Fibroblast of pulmonary artery (primary cell): ENCODE data around the gene CAPN15.

Experiments
- DNase-seq: peaks from one replicate; pipeline ENCODE4 v3.0.0-alpha.2; 2010; ENCODE audit warnings: low read depth
- H3K4me3 ChIP-seq: replicated peaks from 2 replicates; pipeline ENCODE4 v1.5.1; 2011; ENCODE audit warnings: low read depth, mild to moderate bottlenecking, control low read depth, low read length, moderate library complexity
- TF ChIP-seq, protein P1 (sequence below): IDR thresholded peaks from 2 replicates; pipeline ENCODE4 v1.5.1; 2011; ENCODE audit warnings: mild to moderate bottlenecking, control low read depth, low read length, inconsistent platforms; ENCODE audit errors: missing control alignments

Gene CAPN15

DNA sequence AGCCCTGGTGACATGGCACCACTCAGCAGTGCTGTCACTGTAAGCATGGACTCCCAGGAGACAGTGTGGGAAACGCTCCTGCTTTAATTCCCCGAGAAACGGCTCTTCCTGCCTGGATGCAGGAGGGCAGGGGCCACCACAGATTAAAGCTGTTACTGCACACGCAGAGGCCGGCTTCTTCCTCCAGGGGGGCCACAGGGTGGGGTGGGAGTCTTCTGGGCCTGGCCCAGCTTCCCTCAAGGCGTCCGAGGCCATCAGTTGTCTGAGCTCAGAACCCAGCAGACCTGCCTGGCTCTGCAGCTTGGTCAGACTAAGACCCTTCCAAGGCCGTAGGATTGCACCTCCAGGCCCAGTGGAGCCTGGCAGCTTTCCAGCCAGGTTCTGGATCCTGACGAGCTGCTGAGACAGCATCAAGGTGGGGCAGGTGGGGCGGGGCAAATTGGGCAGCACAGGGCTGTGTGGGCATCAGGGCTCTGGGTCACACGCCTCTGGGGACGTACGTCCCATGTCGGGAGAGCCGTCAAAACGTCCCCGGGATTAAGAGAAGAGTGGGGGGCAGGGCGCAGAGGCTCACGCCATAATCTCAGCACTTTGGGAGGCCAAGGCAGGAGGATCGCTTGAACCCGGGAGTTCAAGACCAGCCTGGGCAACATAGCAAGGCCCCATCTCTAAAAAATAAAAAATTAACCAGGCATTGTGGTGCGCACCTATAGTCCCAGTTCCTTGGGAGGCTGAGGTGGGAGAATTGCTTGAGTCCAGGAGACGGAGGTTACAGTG lies 5.0 kb upstream of the CAPN15 start:
- DNase-seq: no peak
- TF ChIP-seq, protein P1, sequence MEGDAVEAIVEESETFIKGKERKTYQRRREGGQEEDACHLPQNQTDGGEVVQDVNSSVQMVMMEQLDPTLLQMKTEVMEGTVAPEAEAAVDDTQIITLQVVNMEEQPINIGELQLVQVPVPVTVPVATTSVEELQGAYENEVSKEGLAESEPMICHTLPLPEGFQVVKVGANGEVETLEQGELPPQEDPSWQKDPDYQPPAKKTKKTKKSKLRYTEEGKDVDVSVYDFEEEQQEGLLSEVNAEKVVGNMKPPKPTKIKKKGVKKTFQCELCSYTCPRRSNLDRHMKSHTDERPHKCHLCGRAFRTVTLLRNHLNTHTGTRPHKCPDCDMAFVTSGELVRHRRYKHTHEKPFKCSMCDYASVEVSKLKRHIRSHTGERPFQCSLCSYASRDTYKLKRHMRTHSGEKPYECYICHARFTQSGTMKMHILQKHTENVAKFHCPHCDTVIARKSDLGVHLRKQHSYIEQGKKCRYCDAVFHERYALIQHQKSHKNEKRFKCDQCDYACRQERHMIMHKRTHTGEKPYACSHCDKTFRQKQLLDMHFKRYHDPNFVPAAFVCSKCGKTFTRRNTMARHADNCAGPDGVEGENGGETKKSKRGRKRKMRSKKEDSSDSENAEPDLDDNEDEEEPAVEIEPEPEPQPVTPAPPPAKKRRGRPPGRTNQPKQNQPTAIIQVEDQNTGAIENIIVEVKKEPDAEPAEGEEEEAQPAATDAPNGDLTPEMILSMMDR: no peak
- H3K4me3 ChIP-seq: no peak overlapping the region

DNA sequence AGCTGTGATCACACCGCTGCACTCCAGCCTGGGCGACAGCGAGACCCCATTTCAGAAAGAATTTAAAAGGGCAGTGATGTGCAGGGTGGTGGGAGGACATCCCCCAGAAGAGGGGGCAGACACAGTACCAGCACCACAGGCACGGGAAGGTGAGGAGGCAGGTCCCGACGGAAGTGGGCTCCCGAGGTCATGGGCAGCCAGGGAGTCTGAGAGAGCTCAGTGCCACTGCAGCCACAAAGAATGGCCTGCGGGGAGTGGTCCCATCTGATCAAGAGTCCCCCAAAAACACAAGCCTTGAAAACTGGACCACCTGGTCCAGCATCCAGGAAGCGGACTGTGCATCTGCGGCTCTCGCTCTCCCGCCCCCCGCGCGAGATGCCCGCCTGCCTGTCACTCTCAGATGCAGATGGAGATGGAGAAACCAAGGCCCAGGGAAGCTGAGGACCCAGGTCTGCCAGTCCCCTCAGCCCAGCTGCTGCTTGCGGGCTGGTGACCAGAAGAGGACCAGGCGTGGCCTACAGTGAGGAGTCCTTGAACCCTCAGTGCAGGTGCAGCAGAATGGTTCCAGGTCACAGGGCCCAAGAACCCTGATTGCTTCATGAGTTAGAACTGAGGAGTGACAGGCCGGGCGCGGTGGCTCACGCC lies 4.3 kb upstream of the CAPN15 start:
- TF ChIP-seq, protein P1: no peak
- DNase-seq: no peak
- no peak overlapping the region for H3K4me3 ChIP-seq

DNA sequence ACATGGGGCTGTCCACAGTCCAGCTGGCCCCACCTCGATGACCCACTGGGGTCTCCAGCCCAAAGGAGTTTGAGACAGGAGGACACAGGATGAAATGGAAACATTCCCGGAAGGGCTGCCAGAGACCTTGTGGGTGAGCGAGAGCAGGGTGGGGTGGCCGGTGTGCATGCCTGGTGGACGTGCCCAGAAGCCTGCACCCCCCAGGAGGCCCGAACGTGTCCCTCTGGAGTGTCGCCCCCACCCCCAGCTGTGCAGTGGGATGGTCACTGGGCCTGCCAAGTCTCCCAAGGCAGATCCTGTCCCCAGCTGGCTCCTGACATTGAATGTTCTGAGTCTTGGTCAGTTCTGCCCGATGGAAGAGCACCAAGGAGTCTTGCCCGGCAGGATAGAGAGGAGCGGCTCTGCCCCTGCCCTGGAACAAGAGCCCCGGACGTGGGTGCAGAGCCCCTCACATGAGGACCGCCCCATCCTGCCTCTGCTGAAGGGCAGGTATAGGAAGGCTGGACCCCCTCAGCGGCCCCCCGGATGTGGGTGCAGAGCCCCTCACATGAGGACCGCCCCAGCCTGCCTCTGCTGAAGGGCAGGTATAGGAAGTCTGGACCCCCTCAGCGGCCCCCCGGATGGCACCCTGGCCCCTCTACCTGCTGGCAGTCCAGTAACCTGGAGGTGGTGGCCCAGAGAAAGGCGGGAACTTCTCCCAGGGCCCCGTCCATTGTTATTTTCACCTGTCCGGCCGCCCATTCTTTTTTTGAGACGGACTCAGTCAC lies 3.1 kb upstream of the CAPN15 start:
- TF ChIP-seq, protein P1: no peak
- no peak overlapping the region for H3K4me3 ChIP-seq
- DNase-seq: no peak

DNA sequence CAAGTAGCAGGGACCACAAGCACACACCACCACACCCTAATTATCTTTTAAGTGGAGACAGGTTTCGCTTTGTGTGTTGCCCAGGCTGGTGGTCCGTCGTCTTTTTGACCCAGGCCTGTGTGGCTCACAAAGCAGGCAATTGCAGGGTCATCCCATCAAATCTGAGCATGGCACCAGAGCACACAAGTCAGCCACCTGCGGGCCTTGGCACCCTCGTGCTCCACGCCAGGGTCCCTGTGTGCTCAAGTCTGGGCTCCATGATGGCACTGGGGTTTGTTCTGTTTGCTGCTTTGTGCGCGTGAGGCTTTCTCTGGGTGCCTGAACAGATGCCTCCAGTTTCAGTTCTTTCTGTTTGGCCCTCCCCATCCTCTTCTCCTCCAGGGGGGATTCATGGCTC lies 2.4 kb upstream of the CAPN15 start:
- H3K4me3 ChIP-seq: no peak overlapping the region
- no peak for DNase-seq

DNA sequence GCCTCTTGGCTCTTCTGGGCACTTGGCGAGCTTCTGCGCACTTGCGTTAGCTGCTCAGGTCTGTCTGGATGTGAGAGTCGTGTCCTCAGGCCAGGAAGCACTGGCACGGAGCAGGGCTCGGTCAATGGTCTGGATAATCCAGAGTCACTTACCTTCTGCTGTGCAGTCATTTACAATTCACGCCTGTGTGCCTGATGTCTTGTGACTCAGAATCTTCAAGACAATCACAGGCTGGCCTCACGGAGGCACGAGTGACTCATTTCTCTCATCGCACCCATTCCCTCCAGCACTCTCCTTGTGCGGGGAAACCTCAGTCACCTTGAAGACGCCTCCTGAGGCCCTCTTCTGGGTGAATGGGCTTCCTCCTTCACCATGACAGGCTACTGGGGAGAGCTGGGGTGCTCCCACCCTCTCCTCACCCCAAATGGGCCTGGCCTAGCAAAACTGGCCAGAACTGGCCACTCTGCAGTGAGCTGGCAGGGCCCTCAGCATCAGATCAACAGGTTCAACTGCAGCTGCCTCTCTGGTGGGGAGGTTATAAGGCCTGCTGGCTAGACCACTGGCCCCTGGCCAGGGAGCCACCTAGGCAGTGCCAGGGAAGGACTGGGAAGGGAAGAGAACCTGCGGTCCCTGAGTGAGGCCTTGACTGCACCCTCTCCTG lies 1.9 kb upstream of the CAPN15 start:
- TF ChIP-seq, protein P1: no peak
- H3K4me3 ChIP-seq: peak overlapping the region; percentile 76
- DNase-seq: peak; percentile 80

More for the DNA sequence above, 2.4 kb upstream of the CAPN15 start:
- TF ChIP-seq, protein P1: no peak

DNA sequence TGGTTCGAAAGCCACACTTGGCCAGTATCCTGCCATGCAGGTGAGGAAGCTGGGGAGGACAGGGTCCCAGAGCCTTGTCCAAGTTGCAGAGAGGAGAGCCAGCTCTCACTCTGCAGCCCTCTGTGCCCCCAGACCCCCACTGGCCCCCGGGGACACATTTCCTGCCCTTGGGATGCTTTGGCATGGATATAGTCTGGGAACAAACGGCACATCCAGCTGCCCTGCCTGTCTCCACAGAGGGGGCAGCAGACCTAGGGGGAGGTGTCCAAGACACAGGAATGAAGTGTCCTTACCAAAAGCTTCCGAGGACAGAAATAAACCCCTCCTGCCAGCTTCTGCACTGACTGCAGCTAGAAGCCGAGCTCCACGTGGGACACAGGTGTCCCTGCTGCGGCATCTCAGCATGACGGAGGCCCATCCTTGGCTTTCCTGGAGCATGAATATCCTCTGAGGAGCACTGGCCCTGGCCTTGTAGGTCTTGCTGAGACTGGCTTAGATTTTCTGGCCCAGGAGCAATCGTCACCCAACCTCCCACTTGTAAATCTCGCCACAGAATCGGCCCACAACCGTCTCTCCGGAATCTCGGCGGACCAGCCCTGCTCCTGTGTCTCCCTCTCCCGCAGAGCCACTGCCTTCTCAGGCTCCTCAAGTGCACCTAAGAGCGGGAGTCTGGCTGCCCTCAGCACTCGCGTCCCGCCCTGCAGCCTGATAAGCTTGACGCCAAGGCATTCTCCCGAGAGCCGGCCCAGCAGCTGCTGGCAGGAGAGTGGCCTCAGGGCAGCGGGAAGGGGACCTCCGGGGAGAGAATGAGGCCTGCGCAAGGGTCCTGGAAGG lies 1.1 kb upstream of the CAPN15 start:
- peak; percentile 46 for DNase-seq
- TF ChIP-seq, protein P1: no peak
- peak overlapping the region; percentile 76 for H3K4me3 ChIP-seq
